K562 (cell line): Measurements from ENCODE around the gene CCL21. TPM values are rescaled to one million over a fixed set of nuclear protein-coding genes. Genes with fewer than 3 reads are reported as not detected.

Experiments
- ATAC-seq: fragments of 200-7000 bp; cut with Tn5 transposase; 3 replicates; pipeline ENCODE4 v1.9.1; 2020; ENCODE audit warnings: moderate library complexity
- BruUV-seq: library from RNA; stranded (reverse); fragments of 400-500 nt; replicated peaks from 2 replicates; lab custom pipeline; 2021; lab: Mats Ljungman, UMichigan
- CTCF ChIA-PET: fragments of 300-600 bp; formaldehyde crosslinking; extraction: SDS; loops from one replicate; lab custom pipeline; 2021; ENCODE audit warnings: low intra/inter-chr PET ratio; lab: Yijun Ruan, JAX
- POLR2A ChIA-PET: fragments of 300-600, 350-650 bp; sonication (Branson Sonifier 250); formaldehyde crosslinking; extraction: SDS; loops from one replicate; lab custom pipeline; 2021; ENCODE audit warnings: antibody characterized with exemption, inconsistent platforms; lab: Yijun Ruan, JAX
- DNase-seq, 4 experiments: peaks; one replicate each; pipeline versions ENCODE4 v3.0.0 to v3.0.0-alpha.2; 2011 to 2018; ENCODE audit warnings: low spot score in 3 of 4, mixed read lengths in 3 of 4; ENCODE audit errors: extremely low read depth in 1 of 4
- FAIRE-seq: peaks from 2 replicates; lab custom pipeline; 2011; peaks lifted over from hg19 to GRCh38; lab: Jason Lieb, UNC
- H2AFZ ChIP-seq: 2 replicates; pipeline ENCODE4 v1.6.0; 2011; ENCODE audit warnings: low read depth, low read length, control low read depth, inconsistent platforms
- H3K27ac ChIP-seq: fragments of 200-600 bp; 3 replicates; pipeline ENCODE4 v1.8.0; 2011; ENCODE audit warnings: low read depth, mild to moderate bottlenecking, control low read depth, inconsistent platforms, low read length, moderate library complexity, mixed read lengths; ENCODE audit errors: extremely low read depth
- H3K27me3 ChIP-seq, 2 experiments: fragments of 300-600 bp in 1 of 2; 2 replicates in 1 of 2; 3 replicates in 1 of 2; pipeline versions ENCODE4 v1.6.0 to v1.8.0; 2011; ENCODE audit warnings: inconsistent platforms in 2 of 2, low read length in 2 of 2, mild to moderate bottlenecking in 1 of 2, mixed read lengths in 1 of 2, moderate library complexity in 1 of 2; ENCODE audit not compliant: control insufficient read depth in 2 of 2, insufficient read depth in 2 of 2
- H3K36me3 ChIP-seq: fragments of 300-600 bp; 3 replicates; pipeline ENCODE4 v1.8.0; 2011; ENCODE audit warnings: mild to moderate bottlenecking, low read length, inconsistent platforms; ENCODE audit not compliant: control insufficient read depth, insufficient read depth
- H3K4me1 ChIP-seq, 2 experiments: fragments of 200-600 bp in 1 of 2; replicated peaks in 1 of 2; 2 replicates in 1 of 2; 3 replicates in 1 of 2; pipeline versions ENCODE4 v1.5.1 to v1.8.0; 2011; ENCODE audit warnings: inconsistent platforms in 2 of 2, low read length in 2 of 2, mild to moderate bottlenecking in 1 of 2, mixed read lengths in 1 of 2, moderate library complexity in 1 of 2; ENCODE audit not compliant: control insufficient read depth in 2 of 2, insufficient read depth in 2 of 2
- H3K4me2 ChIP-seq: 2 replicates; pipeline ENCODE4 v1.6.1; 2011; ENCODE audit warnings: low read length, control low read depth, inconsistent platforms, mixed read lengths; ENCODE audit not compliant: insufficient read depth
- H3K4me3 ChIP-seq: fragments of 200-600 bp; sonication (generic), shearing (Covaris generic); 2 replicates; pipeline ENCODE4 v1.5.1; 2016; ENCODE audit warnings: control low read depth, inconsistent platforms
- H3K79me2 ChIP-seq: fragments of 200-600 bp; 3 replicates; pipeline ENCODE4 v1.8.0; 2011; ENCODE audit warnings: low read length, inconsistent platforms; ENCODE audit not compliant: control insufficient read depth, insufficient read depth
- H3K9ac ChIP-seq, 2 experiments: 2 replicates each; pipeline versions ENCODE4 v1.6.0 to v1.6.1; 2011; ENCODE audit warnings: low read depth in 2 of 2, low read length in 2 of 2, control low read depth in 1 of 2, inconsistent platforms in 1 of 2, mild to moderate bottlenecking in 1 of 2, mixed read lengths in 1 of 2; ENCODE audit not compliant: insufficient read depth in 1 of 2
- H3K9me1 ChIP-seq: one replicate; pipeline ENCODE4 v1.6.0; 2011; ENCODE audit warnings: inconsistent platforms, mild to moderate bottlenecking, low read length, moderate library complexity; ENCODE audit not compliant: control insufficient read depth, insufficient read depth
- H3K9me3 ChIP-seq: replicated peaks from 2 replicates; pipeline ENCODE4 v1.5.1; 2011; ENCODE audit warnings: low read depth, low read length, inconsistent platforms; ENCODE audit not compliant: control insufficient read depth, insufficient read depth
- H4K20me1 ChIP-seq: replicated peaks from 2 replicates; pipeline ENCODE4 v1.6.1; 2011; ENCODE audit warnings: low read length, inconsistent platforms, mixed read lengths; ENCODE audit not compliant: control insufficient read depth, insufficient read depth
- CCNT2 ChIP-seq: IDR thresholded peaks from 2 replicates; pipeline ENCODE4 v1.6.1; 2011; ENCODE audit warnings: borderline replicate concordance, low read depth, mild to moderate bottlenecking, moderate library complexity, mixed read lengths, low read length; ENCODE audit not compliant: insufficient read length; ENCODE audit errors: extremely low read depth
- FOS ChIP-seq: IDR thresholded peaks from 3 replicates; pipeline ENCODE4 v1.6.1; 2011; ENCODE audit not compliant: insufficient read length; ENCODE audit errors: extremely low read depth
- JUND ChIP-seq, 2 experiments: IDR thresholded peaks; 2 replicates in 1 of 2; 3 replicates in 1 of 2; pipeline ENCODE4 v1.6.1; 2011; ENCODE audit warnings: borderline replicate concordance in 2 of 2, low read depth in 2 of 2, low read length in 2 of 2, improper control_type of control experiment in 1 of 2, missing biosample characterization in 1 of 2, missing genetic modification characterization in 1 of 2, missing genetic modification reagents in 1 of 2
- POLR2A ChIP-seq: fragments of 450-650 bp; conservative IDR thresholded peaks from 2 replicates; pipeline ENCODE4 v1.6.1; 2016
- POU5F1 ChIP-seq: fragments of 150-350 bp; IDR thresholded peaks from 2 replicates; pipeline ENCODE4 v1.6.1; 2014; ENCODE audit warnings: borderline replicate concordance, low read length, low read depth, mild to moderate bottlenecking; ENCODE audit not compliant: partially characterized antibody
- SAP30 ChIP-seq: fragments of 200-600 bp; sonication (generic); IDR thresholded peaks from 2 replicates; pipeline ENCODE4 v1.6.1; 2012; ENCODE audit warnings: borderline replicate concordance, low read depth, mild to moderate bottlenecking, moderate library complexity, low read length, control low read depth, inconsistent platforms; ENCODE audit not compliant: insufficient read depth, poor library complexity, severe bottlenecking
- ZNF589 ChIP-seq: fragments of 200-800 bp; sonication (Bioruptor generic); IDR thresholded peaks from 2 replicates; pipeline ENCODE4 v1.6.1; 2016; ENCODE audit warnings: low read depth, missing genetic modification characterization, missing compliant biosample characterization
- WGBS: fragments of 100-300 bp; shearing (Covaris generic); methylation state at CpG from one replicate; pipeline ENCODE4 v1.1.6; 2016; ENCODE audit warnings: low coverage, mixed read lengths; ENCODE audit not compliant: insufficient coverage; ENCODE audit errors: missing lambda C conversion rate; 5-methylcytosine and 5-hydroxymethylcytosine counted together
- in situ Hi-C: fragments of 300-500 bp; cut with MboI; formaldehyde crosslinking; loops from 4 replicates; pipeline ENCODE4 v1.15.0; 2018; ENCODE audit warnings: inconsistent platforms, mixed read lengths
- intact Hi-C: fragments of 100-400 bp; cut with micrococcal nuclease; formaldehyde crosslinking; loops from 2 replicates; pipeline ENCODE4 v1.14.2; 2022
- polyA plus RNA-seq, 8 experiments: library from polyadenylated mRNA; depleted of rRNA in 4 of 8; stranded (reverse) in 5 of 8; unstranded in 3 of 8; fragments of >200 nt; fragmentation: Nextera tagmentation in 2 of 8; fragmentation: Illumina TruSeq in 1 of 8; extraction: Ambion mirVana in 2 of 8; extraction: Trizol in 1 of 8; gene quantifications; 2 replicates each; pipeline versions ENCODE4 v1.2.1 to v1.2.3, GENCODE V29; 2011 to 2014; ENCODE audit warnings: inconsistent platforms in 1 of 8, missing spikeins in 1 of 8
- total RNA-seq, 7 experiments: library from RNA; depleted of rRNA in 6 of 7; stranded (reverse); fragments of >200 nt in 6 of 7; fragmentation: Illumina TruSeq in 2 of 7; extraction: Trizol in 2 of 7; gene quantifications; 2 replicates each; pipeline versions ENCODE4 v1.2.1 to v1.2.3, GENCODE V29; 2011 to 2021; ENCODE audit warnings: low replicate concordance in 1 of 7
- TF ChIP-seq, protein P1 (sequence below): sonication (generic); formaldehyde crosslinking; IDR thresholded peaks from 2 replicates; pipeline ENCODE4 v1.8.1; 2023; ENCODE audit warnings: mild to moderate bottlenecking, missing genetic modification reagents

The CCL21 gene
- total and polyA plus RNA-seq, 9 of the 15 experiments (the other 6 are each of a cell fraction or from before 2014, with no cell fraction given) = not detected

- no peaks in the 10 kb centered on the region for H3K9me3 ChIP-seq
- no peak for FAIRE-seq
- no peak for ATAC-seq
Measured at GRCh38 chr9:34719021-34719768, 9.3 kb upstream of the CCL21 start.

More at GRCh38 chr9:34719021-34719768, 9.3 kb upstream of the CCL21 start:
- H3K79me2 ChIP-seq = no peaks in the 10 kb centered on the region
- in situ Hi-C loops (no loop called here), intact Hi-C loops (no loop called here)
- POLR2A ChIA-PET = no interaction called here
- BruUV-seq = no TSS peak
- TF ChIP-seq POU5F1 (no peak), JUND (IDR thresholded peaks at IDR 0.05; ENCODE audit: borderline replicate concordance, low read depth, low read length) (no peak), JUND (tag; IDR thresholded peaks at IDR 0.05; ENCODE audit: borderline replicate concordance, low read depth, low read length) (no peak), SAP30 (no peak), ZNF589 (CRISPR knock-in tag) (no peak), FOS (no peak), CCNT2 (no peak), POLR2A (no peak)
- TF ChIP-seq, protein P1, sequence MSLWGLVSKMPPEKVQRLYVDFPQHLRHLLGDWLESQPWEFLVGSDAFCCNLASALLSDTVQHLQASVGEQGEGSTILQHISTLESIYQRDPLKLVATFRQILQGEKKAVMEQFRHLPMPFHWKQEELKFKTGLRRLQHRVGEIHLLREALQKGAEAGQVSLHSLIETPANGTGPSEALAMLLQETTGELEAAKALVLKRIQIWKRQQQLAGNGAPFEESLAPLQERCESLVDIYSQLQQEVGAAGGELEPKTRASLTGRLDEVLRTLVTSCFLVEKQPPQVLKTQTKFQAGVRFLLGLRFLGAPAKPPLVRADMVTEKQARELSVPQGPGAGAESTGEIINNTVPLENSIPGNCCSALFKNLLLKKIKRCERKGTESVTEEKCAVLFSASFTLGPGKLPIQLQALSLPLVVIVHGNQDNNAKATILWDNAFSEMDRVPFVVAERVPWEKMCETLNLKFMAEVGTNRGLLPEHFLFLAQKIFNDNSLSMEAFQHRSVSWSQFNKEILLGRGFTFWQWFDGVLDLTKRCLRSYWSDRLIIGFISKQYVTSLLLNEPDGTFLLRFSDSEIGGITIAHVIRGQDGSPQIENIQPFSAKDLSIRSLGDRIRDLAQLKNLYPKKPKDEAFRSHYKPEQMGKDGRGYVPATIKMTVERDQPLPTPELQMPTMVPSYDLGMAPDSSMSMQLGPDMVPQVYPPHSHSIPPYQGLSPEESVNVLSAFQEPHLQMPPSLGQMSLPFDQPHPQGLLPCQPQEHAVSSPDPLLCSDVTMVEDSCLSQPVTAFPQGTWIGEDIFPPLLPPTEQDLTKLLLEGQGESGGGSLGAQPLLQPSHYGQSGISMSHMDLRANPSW (CRISPR knock-in tag) = no peak
- H3K4me3 ChIP-seq = no peak overlapping the region
- no peak overlapping the region for H3K4me2 ChIP-seq
- H3K4me1 ChIP-seq = no peaks in the 10 kb centered on the region
- H3K36me3 ChIP-seq = no peaks in the 10 kb centered on the region
- H4K20me1 ChIP-seq = no peaks in the 10 kb centered on the region
- peaks cover 3 to 24% of the 10 kb centered on the region in 2 experiments; a peak in 4 of 5 replicates for H3K27me3 ChIP-seq
- DNase-seq = no peak
- H2AFZ ChIP-seq = no peak overlapping the region
- H3K9ac ChIP-seq = no peak overlapping the region
- WGBS = 0% methylated on average over 8 of the region's 8 CpGs
- H3K27ac ChIP-seq = no peak overlapping the region
- CTCF ChIA-PET = no interaction called here
- no peaks in the 10 kb centered on the region for H3K9me1 ChIP-seq
